Inflammatory macrophage treated with lipopolysaccharide for 4 hours (primary cell): ENCODE results near the gene ST6GALNAC2.
A peak's percentile ranks its signal among the peaks of the same experiment; 100 is the strongest.
"Not testable (repeated sequence)": the region's sequence is repeated elsewhere in the genome, so short reads cannot be mapped to it uniquely, and the experiment has no call there.

Source experiments
- DNase-seq: peaks from one replicate; pipeline ENCODE4 v3.0.0-alpha.2; 2020

Gene ST6GALNAC2

GRCh38 chr17:76585649-76586593 is at the start of gene ST6GALNAC2:
TSS of gene ST6GALNAC2 (minus strand) at chr17:76585860. CDS start at chr17:76585808, 52 bp downstream.
- DNase-seq: peak; percentile 84

- no peak for DNase-seq
Measured at GRCh38 chr17:76635039-76635438, 49.4 kb upstream of the ST6GALNAC2 start.

GRCh38 chr17:76633628-76634328 is 48.1 kb upstream of the ST6GALNAC2 start:
- DNase-seq: no peak

- DNase-seq: no peak
Measured at GRCh38 chr17:76631821-76632565, 46.3 kb upstream of the ST6GALNAC2 start.

GRCh38 chr17:76630151-76630550 is 44.5 kb upstream of the ST6GALNAC2 start:
- peak; percentile 3 for DNase-seq

GRCh38 chr17:76627510-76627909 is 41.9 kb upstream of the ST6GALNAC2 start:
- no peak for DNase-seq

GRCh38 chr17:76626442-76626841 is 40.8 kb upstream of the ST6GALNAC2 start:
- DNase-seq: no peak

GRCh38 chr17:76625496-76625895 is 39.8 kb upstream of the ST6GALNAC2 start:
- no peak for DNase-seq

GRCh38 chr17:76623271-76624146 is 37.8 kb upstream of the ST6GALNAC2 start:
- DNase-seq: peak; percentile 64

- no peak for DNase-seq
Measured at GRCh38 chr17:76617838-76618237, 32.2 kb upstream of the ST6GALNAC2 start.

GRCh38 chr17:76614912-76615617 is 29.4 kb upstream of the ST6GALNAC2 start:
- DNase-seq: no peak

- DNase-seq: not testable (repeated sequence)
Measured at GRCh38 chr17:76614064-76614759, 28.6 kb upstream of the ST6GALNAC2 start.

GRCh38 chr17:76612977-76613851 is 27.6 kb upstream of the ST6GALNAC2 start:
- DNase-seq: peak; percentile 22

GRCh38 chr17:76612465-76612864 is 26.8 kb upstream of the ST6GALNAC2 start:
- DNase-seq: no peak

GRCh38 chr17:76611758-76612157 is 26.1 kb upstream of the ST6GALNAC2 start:
- DNase-seq: no peak

- peak; percentile 37 for DNase-seq
Measured at GRCh38 chr17:76611080-76611749, 25.6 kb upstream of the ST6GALNAC2 start.

GRCh38 chr17:76606685-76607084 is 21.0 kb upstream of the ST6GALNAC2 start:
- DNase-seq: not testable (repeated sequence)

GRCh38 chr17:76601065-76601464 is 15.4 kb upstream of the ST6GALNAC2 start:
- DNase-seq: no peak
